GM12865 (cell line): Measurements from ENCODE around the gene CD70.
"Not testable (repeated sequence)": the region's sequence is repeated elsewhere in the genome, so short reads cannot be mapped to it uniquely, and the experiment has no call there.

Experiments
- DNase-seq: peaks from one replicate; pipeline ENCODE4 v3.0.0; 2010; ENCODE audit warnings: low read depth
- H3K4me3 ChIP-seq: 2 replicates; pipeline ENCODE4 v1.5.1; 2011; ENCODE audit warnings: mild to moderate bottlenecking, low read depth, low read length, control low read depth
- TF ChIP-seq, protein P1 (sequence below): IDR thresholded peaks from 2 replicates; pipeline ENCODE4 v1.5.1; 2011; ENCODE audit warnings: low read length, control low read depth, low read depth, inconsistent platforms; ENCODE audit not compliant: insufficient read depth; ENCODE audit errors: missing control alignments

CD70 gene, protein sequence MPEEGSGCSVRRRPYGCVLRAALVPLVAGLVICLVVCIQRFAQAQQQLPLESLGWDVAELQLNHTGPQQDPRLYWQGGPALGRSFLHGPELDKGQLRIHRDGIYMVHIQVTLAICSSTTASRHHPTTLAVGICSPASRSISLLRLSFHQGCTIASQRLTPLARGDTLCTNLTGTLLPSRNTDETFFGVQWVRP

DNA sequence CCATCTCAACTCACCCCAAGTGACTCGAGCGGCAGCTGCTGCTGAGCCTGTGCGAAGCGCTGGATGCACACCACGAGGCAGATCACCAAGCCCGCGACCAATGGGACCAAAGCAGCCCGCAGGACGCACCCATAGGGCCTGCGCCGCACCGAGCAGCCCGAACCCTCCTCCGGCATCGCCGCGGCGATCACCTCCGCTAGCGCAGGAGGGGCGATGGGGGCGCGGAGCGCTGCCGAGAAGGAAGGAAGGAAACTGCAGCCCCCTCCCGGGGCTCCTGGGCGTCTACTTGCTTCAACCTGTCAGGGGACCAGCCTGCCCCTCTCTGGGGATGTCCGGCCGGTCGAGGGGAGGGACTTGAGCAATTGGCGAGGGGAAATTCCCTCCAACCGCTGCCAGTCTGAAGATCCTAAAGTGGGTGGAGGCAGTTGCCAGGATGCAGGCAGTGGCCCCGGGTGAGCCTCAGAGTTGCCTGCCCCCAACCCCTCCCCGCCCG lies at the start of gene CD70:
CD70 (minus strand) TSS at position 324 of the 493 bp plus-strand sequence; CDS start at position 176, 148 bp downstream.
- TF ChIP-seq, protein P1, sequence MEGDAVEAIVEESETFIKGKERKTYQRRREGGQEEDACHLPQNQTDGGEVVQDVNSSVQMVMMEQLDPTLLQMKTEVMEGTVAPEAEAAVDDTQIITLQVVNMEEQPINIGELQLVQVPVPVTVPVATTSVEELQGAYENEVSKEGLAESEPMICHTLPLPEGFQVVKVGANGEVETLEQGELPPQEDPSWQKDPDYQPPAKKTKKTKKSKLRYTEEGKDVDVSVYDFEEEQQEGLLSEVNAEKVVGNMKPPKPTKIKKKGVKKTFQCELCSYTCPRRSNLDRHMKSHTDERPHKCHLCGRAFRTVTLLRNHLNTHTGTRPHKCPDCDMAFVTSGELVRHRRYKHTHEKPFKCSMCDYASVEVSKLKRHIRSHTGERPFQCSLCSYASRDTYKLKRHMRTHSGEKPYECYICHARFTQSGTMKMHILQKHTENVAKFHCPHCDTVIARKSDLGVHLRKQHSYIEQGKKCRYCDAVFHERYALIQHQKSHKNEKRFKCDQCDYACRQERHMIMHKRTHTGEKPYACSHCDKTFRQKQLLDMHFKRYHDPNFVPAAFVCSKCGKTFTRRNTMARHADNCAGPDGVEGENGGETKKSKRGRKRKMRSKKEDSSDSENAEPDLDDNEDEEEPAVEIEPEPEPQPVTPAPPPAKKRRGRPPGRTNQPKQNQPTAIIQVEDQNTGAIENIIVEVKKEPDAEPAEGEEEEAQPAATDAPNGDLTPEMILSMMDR: no peak
- peak; percentile 98 for DNase-seq
- H3K4me3 ChIP-seq: peak within 1 kb of the TSS; percentile 91

DNA sequence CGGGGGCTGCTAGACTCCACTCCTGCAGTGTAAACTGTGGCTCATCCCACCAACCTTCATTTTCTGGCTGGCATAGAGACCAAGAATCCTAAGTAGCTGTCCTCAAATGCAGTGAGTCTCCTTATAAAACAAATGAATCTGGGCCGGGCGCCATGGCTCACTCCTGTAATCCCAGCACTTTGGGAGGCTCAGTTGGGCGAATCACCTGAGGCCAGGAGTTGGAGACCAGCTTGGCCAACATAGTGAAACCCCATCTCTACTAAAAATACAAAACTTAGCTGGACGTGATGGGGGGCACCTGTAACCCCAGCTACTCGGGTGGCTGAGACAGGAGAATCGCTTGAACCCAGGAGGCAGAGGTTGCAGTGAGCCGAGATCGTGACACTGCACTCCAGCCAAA lies 49.4 kb upstream of the CD70 start:
- H3K4me3 ChIP-seq, DNase-seq: not testable (repeated sequence)

- TF ChIP-seq, protein P1: no peak
- DNase-seq: peak; percentile 68
- H3K4me3 ChIP-seq: no peak overlapping the region
These were observed 48.5 kb upstream of the CD70 start for GRCh38 chr19:6639439-6639838.

DNA sequence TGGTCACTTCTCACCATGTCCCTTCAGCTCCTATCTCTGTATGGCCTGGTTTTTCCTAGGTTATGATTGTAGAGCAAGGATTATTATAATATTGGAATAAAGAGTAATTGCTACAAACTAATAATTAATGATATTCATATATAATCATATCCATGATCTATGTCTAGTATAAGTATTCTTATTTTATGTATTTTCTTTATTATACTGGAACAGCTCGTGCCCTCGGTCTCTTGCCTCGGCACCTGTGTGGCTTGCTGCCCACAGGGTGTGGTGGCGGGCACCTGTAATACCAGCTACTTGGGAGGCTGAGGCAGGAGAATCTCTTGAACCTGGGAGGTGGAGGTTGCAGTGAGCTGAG lies 42.5 kb upstream of the CD70 start:
- not testable (repeated sequence) for H3K4me3 ChIP-seq, DNase-seq

DNA sequence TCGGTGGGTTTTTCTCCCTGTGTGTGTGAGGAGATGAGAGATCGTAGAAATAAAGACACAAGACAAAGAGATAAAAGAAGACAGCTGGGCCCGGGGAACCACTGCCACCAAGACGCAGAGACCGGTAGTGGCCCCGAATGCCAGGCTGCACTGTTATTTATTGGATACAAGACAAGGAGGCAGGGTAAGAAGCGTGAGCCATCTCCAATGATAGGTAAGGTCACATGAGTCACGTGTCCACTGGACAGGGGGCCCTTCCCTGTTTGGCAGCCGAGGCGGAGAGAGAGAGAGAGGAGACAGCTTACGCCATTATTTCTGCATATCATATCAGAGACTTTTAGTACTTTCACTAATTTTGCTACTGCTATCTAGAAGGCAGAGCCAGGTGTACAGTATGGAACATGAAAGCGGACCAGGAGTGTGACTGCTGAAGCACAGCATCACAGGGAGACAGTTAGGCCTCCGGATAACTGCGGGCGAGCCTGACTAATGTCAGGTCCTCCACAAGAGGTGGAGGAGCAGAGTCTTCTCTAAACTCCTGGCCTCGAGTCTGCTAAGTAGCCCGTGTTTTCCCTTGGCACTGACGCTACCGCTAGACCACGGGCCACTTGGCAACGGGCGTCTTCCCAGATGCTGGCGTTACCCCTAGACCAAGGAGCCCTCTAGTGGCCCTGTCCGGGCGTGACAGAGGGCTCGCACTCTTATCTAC lies 42.0 kb upstream of the CD70 start:
- H3K4me3 ChIP-seq: not testable (repeated sequence)
- TF ChIP-seq, protein P1: peak; percentile 78
- DNase-seq: peak; percentile 88

DNA sequence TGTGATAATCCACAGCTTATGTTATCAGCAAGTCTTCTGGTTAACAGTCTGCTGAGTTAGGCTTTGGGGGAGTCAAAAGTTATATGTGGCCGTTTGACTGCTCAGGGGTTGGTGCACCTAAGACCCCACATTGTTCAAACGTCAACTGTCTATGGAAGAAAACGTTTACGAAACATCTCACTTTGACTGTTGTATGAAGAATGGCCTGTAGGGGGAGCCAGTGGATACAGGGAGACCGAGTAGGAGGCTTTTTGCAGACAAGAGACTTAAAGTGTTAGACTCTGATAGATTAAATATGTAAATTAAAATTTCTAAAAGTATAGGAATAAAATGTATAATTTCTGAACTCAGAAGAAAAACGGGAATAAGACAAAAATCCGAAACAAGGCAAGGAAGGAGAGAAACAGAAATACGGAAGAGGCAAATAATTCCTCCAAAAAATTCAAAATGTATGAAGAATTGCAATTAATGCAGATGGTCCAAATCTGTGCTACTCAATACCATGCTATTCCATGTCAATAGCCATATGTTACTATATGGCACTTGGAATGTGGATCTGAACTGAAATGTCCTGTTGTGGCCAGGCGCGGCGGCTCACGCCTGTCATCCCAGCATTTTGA lies 41.2 kb upstream of the CD70 start:
- TF ChIP-seq, protein P1: peak; percentile 77
- no peak overlapping the region for H3K4me3 ChIP-seq
- DNase-seq: peak; percentile 94

- TF ChIP-seq, protein P1: no peak
- DNase-seq: no peak
- no peak overlapping the region for H3K4me3 ChIP-seq
These were observed 35.8 kb upstream of the CD70 start for GRCh38 chr19:6626764-6627163.
